ENCODE results near the gene SPIRE2. TPM values are rescaled to one million over a fixed set of nuclear protein-coding genes. Genes with fewer than 3 reads are reported as not detected.

Gene SPIRE2
- total and polyA plus RNA-seq, 11 donors, result 0.31 to 2.3 (median 1.3) TPM

DNA sequence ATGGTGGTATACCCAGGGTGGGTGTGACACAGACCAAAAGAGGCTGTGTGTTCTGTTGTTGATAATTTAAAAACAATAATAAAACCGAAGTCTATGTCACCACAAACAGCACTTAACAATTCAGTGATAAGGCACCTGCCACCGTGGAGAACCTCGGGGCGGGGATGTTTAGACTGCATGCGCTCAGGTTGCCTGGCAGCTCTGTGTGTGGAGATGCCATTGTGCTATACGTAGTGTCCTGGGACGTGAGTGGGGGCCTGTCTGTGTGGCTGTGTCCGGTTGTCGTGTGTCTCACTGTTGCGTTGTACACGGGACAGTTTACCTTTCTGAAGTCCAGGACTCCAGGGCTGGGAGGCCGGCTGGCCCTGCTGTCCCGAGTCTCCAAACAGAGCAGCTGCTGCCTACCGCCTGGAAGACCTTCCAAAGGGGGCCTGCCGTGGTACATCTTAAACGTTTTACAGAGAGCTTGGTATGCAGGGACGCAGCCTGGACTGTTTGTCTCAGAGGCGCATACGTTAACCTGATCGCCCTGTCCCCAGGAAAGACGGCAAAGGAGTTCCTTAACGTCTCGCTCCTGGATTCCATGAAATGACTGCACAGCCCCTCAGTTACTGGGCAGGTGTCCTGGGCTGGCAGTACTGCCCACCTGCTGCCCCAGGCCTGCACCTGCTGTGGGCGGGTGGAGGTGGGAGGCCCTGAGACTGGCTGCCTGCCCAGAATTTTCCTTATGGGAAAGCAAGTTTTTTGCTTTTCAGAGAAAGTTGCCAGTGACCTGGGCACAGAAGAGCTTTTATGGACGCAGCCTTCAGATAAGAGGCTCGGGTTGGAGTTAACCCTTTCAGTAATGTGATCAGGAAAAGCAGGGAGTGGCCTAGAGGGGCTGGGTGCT, 19.0 kb downstream of the SPIRE2 start:
- Histone ChIP-seq H3K9me3 (no peaks in the 10 kb centered on the region), H3K36me3 (no peaks in the 10 kb centered on the region), H3K4me1 (peaks cover 0 to 17% (median 0%) of the 10 kb centered on the region in 12 donors), H3K27ac (no peak overlapping the region), H3K4me3 (no peak overlapping the region), H3K27me3 (peaks cover 0 to 5% (median 0%) of the 10 kb centered on the region in 9 donors)
- no peak for DNase-seq
- ATAC-seq, result no peak
- intact Hi-C loops (cut with DNase I), result no loop called here
- WGBS, 4 donors, result 56 to 57% (median 56%) methylated on average over 10 to 26 of the region's 26 CpGs
- TF ChIP-seq, protein P1, sequence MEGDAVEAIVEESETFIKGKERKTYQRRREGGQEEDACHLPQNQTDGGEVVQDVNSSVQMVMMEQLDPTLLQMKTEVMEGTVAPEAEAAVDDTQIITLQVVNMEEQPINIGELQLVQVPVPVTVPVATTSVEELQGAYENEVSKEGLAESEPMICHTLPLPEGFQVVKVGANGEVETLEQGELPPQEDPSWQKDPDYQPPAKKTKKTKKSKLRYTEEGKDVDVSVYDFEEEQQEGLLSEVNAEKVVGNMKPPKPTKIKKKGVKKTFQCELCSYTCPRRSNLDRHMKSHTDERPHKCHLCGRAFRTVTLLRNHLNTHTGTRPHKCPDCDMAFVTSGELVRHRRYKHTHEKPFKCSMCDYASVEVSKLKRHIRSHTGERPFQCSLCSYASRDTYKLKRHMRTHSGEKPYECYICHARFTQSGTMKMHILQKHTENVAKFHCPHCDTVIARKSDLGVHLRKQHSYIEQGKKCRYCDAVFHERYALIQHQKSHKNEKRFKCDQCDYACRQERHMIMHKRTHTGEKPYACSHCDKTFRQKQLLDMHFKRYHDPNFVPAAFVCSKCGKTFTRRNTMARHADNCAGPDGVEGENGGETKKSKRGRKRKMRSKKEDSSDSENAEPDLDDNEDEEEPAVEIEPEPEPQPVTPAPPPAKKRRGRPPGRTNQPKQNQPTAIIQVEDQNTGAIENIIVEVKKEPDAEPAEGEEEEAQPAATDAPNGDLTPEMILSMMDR (IDR thresholded peaks at IDR 0.05), result no peak
- no peak for TF ChIP-seq POLR2A (IDR thresholded peaks at IDR 0.05)

DNA sequence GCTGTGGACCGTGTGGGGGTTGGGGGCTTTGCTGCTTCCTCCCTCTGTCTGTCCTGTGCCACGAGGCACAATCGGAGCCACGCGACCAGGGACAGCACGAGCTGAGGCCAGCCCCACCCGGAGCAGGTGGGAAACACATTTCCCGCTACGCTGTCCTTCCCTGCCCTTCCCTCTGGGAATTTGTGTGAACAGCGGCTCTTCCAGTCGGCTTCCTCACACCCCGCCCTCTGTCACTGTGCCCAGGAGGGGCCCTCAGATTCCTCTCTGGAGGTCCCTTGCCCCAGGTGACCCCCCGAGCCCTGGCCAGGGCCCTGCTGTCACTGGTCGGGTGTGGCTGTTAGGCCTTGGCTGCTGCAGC, 19.6 kb downstream of the SPIRE2 start:
- intact Hi-C loops (cut with DNase I), result no loop called here
- DNase-seq (peak in 2 of 5 donors; percentile 50 to 63), ATAC-seq (peak in 2 of 4 donors; percentile 37 to 80)
- Histone ChIP-seq H3K36me3 (no peaks in the 10 kb centered on the region), H3K27me3 (peaks cover 0 to 5% (median 0%) of the 10 kb centered on the region in 9 donors), H3K4me3 (no peak overlapping the region), H3K27ac (no peak overlapping the region), H3K4me1 (peaks cover 0 to 16% (median 0%) of the 10 kb centered on the region in 12 donors), H3K9me3 (no peaks in the 10 kb centered on the region)
- WGBS, 4 donors, result 40 to 61% (median 53%) methylated on average over 12 to 14 of the region's 14 CpGs
- TF ChIP-seq POLR2A (IDR thresholded peaks at IDR 0.05), result no peak
- TF ChIP-seq, protein P1 (IDR thresholded peaks at IDR 0.05), result no peak

DNA sequence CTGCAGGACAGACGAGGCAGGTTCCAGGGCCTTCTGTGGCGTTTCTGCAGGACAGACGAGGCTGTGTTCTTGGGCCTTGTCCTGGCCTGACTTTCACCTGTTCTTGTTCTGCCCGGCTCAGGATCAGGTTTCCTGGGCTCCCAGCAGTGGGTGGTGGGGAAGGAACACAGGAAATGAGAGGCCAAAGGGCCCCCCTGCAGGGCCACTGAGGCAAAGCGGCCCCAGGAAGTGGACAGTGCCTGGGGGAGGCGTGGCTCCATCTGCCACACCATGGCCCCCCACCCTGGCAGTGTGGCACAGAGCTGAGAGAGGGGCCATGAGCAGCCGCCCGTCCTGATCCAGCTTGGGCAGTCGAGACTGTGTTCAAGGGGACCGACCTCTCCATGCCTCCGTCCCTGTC, 20.7 kb downstream of the SPIRE2 start:
- peaks cover 0 to 5% (median 0%) of the 10 kb centered on the region in 9 donors for H3K27me3 ChIP-seq
- no peak for ATAC-seq
- intact Hi-C loops (cut with DNase I), result no loop called here
- H3K36me3 ChIP-seq, result no peaks in the 10 kb centered on the region
- no peaks in the 10 kb centered on the region for H3K9me3 ChIP-seq
- TF ChIP-seq POLR2A (IDR thresholded peaks at IDR 0.05), result no peak
- TF ChIP-seq, protein P1 (IDR thresholded peaks at IDR 0.05), result no peak
- H3K27ac ChIP-seq, result no peak overlapping the region
- peaks cover 0 to 12% (median 0%) of the 10 kb centered on the region in 12 donors for H3K4me1 ChIP-seq
- H3K4me3 ChIP-seq, result no peak overlapping the region
- 86 to 94% (median 91%) methylated on average over 9 to 11 of the region's 11 CpGs for WGBS, 4 donors
- DNase-seq, result peak in 1 of 5 donors; percentile 39

DNA sequence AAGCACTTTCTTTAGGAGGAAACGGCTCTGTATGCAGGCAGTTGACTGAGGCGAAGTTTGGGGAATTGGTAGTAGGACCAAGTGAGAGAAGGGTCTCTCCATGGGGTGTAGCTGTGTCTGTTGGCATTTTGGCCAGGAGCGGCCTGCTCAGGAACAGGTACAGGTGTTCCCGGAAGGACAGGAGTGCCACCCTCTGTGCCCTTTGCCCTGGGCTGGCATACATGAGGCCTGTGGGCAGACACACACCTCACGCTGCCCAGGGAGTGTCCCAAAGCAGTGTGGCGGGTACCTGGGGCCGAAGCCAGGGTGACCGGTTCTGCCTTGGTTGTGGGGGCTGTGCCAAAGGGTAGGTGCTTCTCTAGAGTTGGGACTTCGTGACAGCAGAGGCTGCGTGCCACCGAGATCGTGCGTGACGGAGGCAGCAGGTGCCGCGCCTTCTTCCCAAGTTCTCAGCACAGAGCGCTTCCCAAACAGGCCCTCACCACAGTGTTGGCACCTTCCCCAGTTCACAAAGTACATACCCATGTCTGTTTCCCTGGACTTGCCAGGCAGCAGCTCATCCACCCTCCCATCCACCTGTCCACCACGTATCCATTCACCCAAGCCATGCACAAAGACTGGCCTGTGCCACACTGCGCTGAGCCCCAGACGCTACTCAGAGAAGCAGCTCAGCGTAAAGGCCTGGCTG, 25.2 kb downstream of the SPIRE2 start:
- 90 to 95% (median 92%) methylated on average over 21 of the region's 21 CpGs for WGBS, 4 donors
- intact Hi-C loops (cut with DNase I), result loop anchor here in 1 of 10 donors (10.0 kb wide), 1 partner anchor 99 kb away; no protein-coding TSS in a partner anchor
- H3K4me1 ChIP-seq, result no peaks in the 10 kb centered on the region
- no peak overlapping the region for H3K27ac ChIP-seq
- H3K9me3 ChIP-seq, result no peaks in the 10 kb centered on the region
- H3K36me3 ChIP-seq, result no peaks in the 10 kb centered on the region
- ATAC-seq (no peak), DNase-seq (peak in 1 of 5 donors; percentile 39)
- TF ChIP-seq POLR2A (IDR thresholded peaks at IDR 0.05), result no peak
- no peaks in the 10 kb centered on the region for H3K27me3 ChIP-seq
- H3K4me3 ChIP-seq, result no peak overlapping the region
